Measurements from ENCODE around the gene TGFB1. TPM values are rescaled to one million over a fixed set of nuclear protein-coding genes. Genes with fewer than 3 reads are reported as not detected.

Gene TGFB1
- polyA plus RNA-seq, 1 of the 3 experiments (the other 2 are of a cell fraction) = 25.5 TPM

- Histone ChIP-seq H3K9ac (no peak within 1 kb of the TSS), H3K9me2 (no peaks in the 10 kb centered on the region), H3K4me2 (no peak within 1 kb of the TSS), H3K9me3 (no peaks in the 10 kb centered on the region), H4K20me1 (ENCODE audit: insufficient read depth) (peaks cover 15% of the 10 kb centered on the region; the same call in 1 of the 2 replicates), H3K27ac (ENCODE audit: low read depth in 2 of 2, low read length in 1 of 2) (no peak within 1 kb of the TSS), H3K4me1 (ENCODE audit: control insufficient read depth in 1 of 2, insufficient read depth in 2 of 2, low read depth in 1 of 2, low read length in 1 of 2) (peaks cover 6 to 11% of the 10 kb centered on the region in 2 experiments; a peak in 3 of 4 replicates), H3F3A (replicated peaks; ENCODE audit: insufficient read depth) (peaks cover 32% of the 10 kb centered on the region), H3K4me3 (ENCODE audit: low read depth in 2 of 2, low read length in 1 of 2) (peak within 1 kb of the TSS in 1 of 2 experiments; percentile 34; a peak in 2 of 4 replicates), H3K79me2 (ENCODE audit: insufficient read depth) (peaks cover 15% of the 10 kb centered on the region; the same call in 1 of the 2 replicates), H3K36me3 (replicated peaks in 1 of 2; ENCODE audit: control insufficient read depth in 1 of 2, insufficient read depth in 2 of 2, low read length in 1 of 2) (no peaks in the 10 kb centered on the region), H3K27me3 (ENCODE audit: insufficient read depth) (no peaks in the 10 kb centered on the region), H2AFZ (ENCODE audit: low read depth) (no peak within 1 kb of the TSS)
- DNase-seq = peak; percentile 75
- WGBS (ENCODE audit: low lambda C conversion rate) = 34% methylated on average over 43 of the region's 47 CpGs
- CTCF ChIA-PET = interaction anchor here (0.7 kb wide), 1 partner anchor 24 kb away, joined by 3 read pairs; no protein-coding TSS in a partner anchor
- POLR2A ChIA-PET = no interaction called here
- no peak for TF ChIP-seq GATA2 (CRISPR knock-in tag; IDR thresholded peaks at IDR 0.05)
Measured at GRCh38 chr19:41376241-41376997, 22.7 kb upstream of the TGFB1 start, which contains the start of gene TMEM91. TMEM91 (plus strand) TSS chr19:41376533; CDS start chr19:41378310, 1,777 bp downstream.

GRCh38 chr19:41373993-41374392 is 20.3 kb upstream of the TGFB1 start:
- Histone ChIP-seq H3K4me2 (0 out of 2 replicates have a peak overlapping the region, but pooled peaks have one; percentile 24), H3K27ac (ENCODE audit: low read depth in 2 of 2, low read length in 1 of 2) (peak overlapping the region; percentile 26 to 63; a peak in 3 of 4 replicates)
- CTCF ChIA-PET = interaction anchor here (1.4 kb wide), 1 partner anchor 52 kb away, joined by 3 read pairs; no protein-coding TSS in a partner anchor
- TF ChIP-seq MXI1 (IDR thresholded peaks at IDR 0.05; ENCODE audit: low read depth, low read length) (no peak), TEAD4 (IDR thresholded peaks at IDR 0.05; ENCODE audit: borderline replicate concordance, insufficient read depth) (peak; percentile 83), REST (IDR thresholded peaks at IDR 0.05; ENCODE audit: low read depth, low read length) (peak; percentile 43), MAX (IDR thresholded peaks at IDR 0.05; ENCODE audit: low read depth) (peak; percentile 59; the same call in 1 of the 2 replicates), JUND (IDR thresholded peaks at IDR 0.05) (peak; percentile 63), FOXJ3 (CRISPR knock-in tag; IDR thresholded peaks at IDR 0.05) (peak; percentile 65; the same call in 1 of the 2 replicates), NRF1 (IDR thresholded peaks at IDR 0.05; ENCODE audit: low read depth, low read length) (no peak), PBX3 (IDR thresholded peaks at IDR 0.05) (peak; percentile 81), EP300 (IDR thresholded peaks at IDR 0.05; ENCODE audit: borderline replicate concordance in 1 of 2, low read depth in 1 of 2, low read length in 1 of 2) (peak; percentile 78 to 79; a peak in 2 of 4 replicates), NFIC (IDR thresholded peaks at IDR 0.05; ENCODE audit: borderline replicate concordance) (peak; percentile 100), GATA2 (CRISPR knock-in tag; IDR thresholded peaks at IDR 0.05) (no peak), GABPA (IDR thresholded peaks at IDR 0.05; ENCODE audit: low read depth) (peak; percentile 32; the same call in 1 of the 2 replicates), RCOR1 (IDR thresholded peaks at IDR 0.05; ENCODE audit: low read length) (peak; percentile 96), SIN3A (IDR thresholded peaks at IDR 0.05; ENCODE audit: borderline replicate concordance, low read depth, low read length) (peak; percentile 92; the same call in 1 of the 2 replicates), ELF1 (IDR thresholded peaks at IDR 0.05) (no peak), TCF12 (IDR thresholded peaks at IDR 0.05) (peak; percentile 100), RXRA (IDR thresholded peaks at IDR 0.05; ENCODE audit: borderline replicate concordance, low read depth) (peak; percentile 97), CHD2 (IDR thresholded peaks at IDR 0.05; ENCODE audit: low read length, partially characterized antibody) (peak; percentile 86), MEF2A (IDR thresholded peaks at IDR 0.05; ENCODE audit: borderline replicate concordance, low read depth) (peak; percentile 23; the same call in 1 of the 2 replicates), SMC3 (IDR thresholded peaks at IDR 0.05; ENCODE audit: low read depth, low read length) (no peak), POLR2AphosphoS5 (IDR thresholded peaks at IDR 0.05; ENCODE audit: low read depth, low read length) (peak; percentile 88)

More at GRCh38 chr19:41373993-41374392, 20.3 kb upstream of the TGFB1 start:
- Histone ChIP-seq H3K27me3 (ENCODE audit: insufficient read depth) (no peaks in the 10 kb centered on the region), H3K4me1 (ENCODE audit: control insufficient read depth in 1 of 2, insufficient read depth in 2 of 2, low read depth in 1 of 2, low read length in 1 of 2) (peaks cover 6 to 11% of the 10 kb centered on the region in 2 experiments; a peak in 3 of 4 replicates), H4K20me1 (ENCODE audit: insufficient read depth) (peaks cover 15% of the 10 kb centered on the region; the same call in 1 of the 2 replicates), H3K4me3 (ENCODE audit: low read depth in 2 of 2, low read length in 1 of 2) (no peak overlapping the region), H3K9ac (no peak overlapping the region), H3K9me3 (no peaks in the 10 kb centered on the region), H3F3A (replicated peaks; ENCODE audit: insufficient read depth) (peaks cover 15% of the 10 kb centered on the region), H3K79me2 (ENCODE audit: insufficient read depth) (peaks cover 34% of the 10 kb centered on the region; the same call in 1 of the 2 replicates), H3K9me2 (no peaks in the 10 kb centered on the region), H3K36me3 (replicated peaks in 1 of 2; ENCODE audit: control insufficient read depth in 1 of 2, insufficient read depth in 2 of 2, low read length in 1 of 2) (no peaks in the 10 kb centered on the region), H2AFZ (ENCODE audit: low read depth) (no peak overlapping the region)
- POLR2A ChIA-PET = no interaction called here
- DNase-seq = peak; percentile 94
- 25% methylated on average over 8 of the region's 12 CpGs for WGBS (ENCODE audit: low lambda C conversion rate)

Measured in SK-N-SH (cell line).